Tibial nerve (tissue), 4 donors: Measurements from ENCODE around the gene SMIM24. TPM values are rescaled to one million over a fixed set of nuclear protein-coding genes. Genes with fewer than 3 reads are reported as not detected.
"Not testable (repeated sequence)": the region's sequence is repeated elsewhere in the genome, so short reads cannot be mapped to it uniquely, and the experiment has no call there.

Experiments
- DNase-seq, 2 donors: peaks; one replicate each; pipeline ENCODE4 v3.0.0-alpha.2; 2019; ENCODE audit warnings: low spot score in 2 of 2
- H3K27ac ChIP-seq, 4 donors: fragments of 200-600 bp; sonication (generic) in 3 of 4; one replicate each; pipeline ENCODE4 v1.5.1; 2017 to 2019; ENCODE audit warnings: mild to moderate bottlenecking in 1 of 4
- H3K27me3 ChIP-seq, 2 donors: fragments of 200-600 bp; sonication (generic) in 1 of 2; one replicate each; pipeline versions ENCODE4 v1.5.1 to v1.6.0; 2017 to 2019
- H3K36me3 ChIP-seq, 3 donors: fragments of 200-600 bp; sonication (generic); one replicate each; pipeline ENCODE4 v1.5.1; 2018 to 2019
- H3K4me1 ChIP-seq, 4 donors: fragments of 200-600 bp; sonication (generic) in 3 of 4; one replicate each; pipeline ENCODE4 v1.5.1; 2017 to 2019
- H3K4me3 ChIP-seq, 4 donors: fragments of 200-600 bp; sonication (generic) in 3 of 4; one replicate each; pipeline ENCODE4 v1.5.1; 2017 to 2019; ENCODE audit warnings: mild to moderate bottlenecking in 1 of 4, moderate library complexity in 1 of 4
- H3K9me3 ChIP-seq, 4 donors: fragments of 200-600 bp; sonication (generic) in 3 of 4; one replicate each; pipeline ENCODE4 v1.5.1; 2017 to 2019
- CTCF ChIP-seq, 5 experiments: fragments of 200-600 bp in 3 of 5; fragments of 450-650 bp in 2 of 5; sonication (generic) in 3 of 5; IDR thresholded peaks; one replicate each; pipeline ENCODE4 v1.5.1; 2016 to 2019; ENCODE audit warnings: antibody characterized with exemption in 5 of 5, mild to moderate bottlenecking in 3 of 5, moderate library complexity in 2 of 5
- EP300 ChIP-seq, 2 donors: sonication (generic); formaldehyde crosslinking; IDR thresholded peaks; one replicate each; pipeline ENCODE4 v1.6.1; 2017; ENCODE audit warnings: antibody characterized with exemption in 2 of 2, mild to moderate bottlenecking in 1 of 2
- POLR2A ChIP-seq, 2 donors: fragments of 450-650 bp; IDR thresholded peaks; one replicate each; pipeline ENCODE4 v1.6.1; 2017; ENCODE audit warnings: antibody characterized with exemption in 2 of 2, mild to moderate bottlenecking in 2 of 2, moderate library complexity in 2 of 2
- WGBS, 2 donors: methylation state at CpG; one replicate each; pipeline ENCODE4 v1.1.5; 2018; 5-methylcytosine and 5-hydroxymethylcytosine counted together
- total RNA-seq, 4 donors: library from RNA; depleted of rRNA; stranded (reverse); fragments of >200 nt; gene quantifications; one replicate each; pipeline ENCODE4 v1.1.0, GENCODE V29; 2016

Gene SMIM24
- total RNA-seq, 4 donors from 2014 or later: not detected

- Histone ChIP-seq H3K27ac (peak overlapping the region in 2 of 4 donors; percentile 41 to 61), H3K4me3 (no peak overlapping the region), H3K4me1 (peaks cover under 1 to 37% (median 18%) of the 10 kb centered on the region in 4 donors), H3K27me3 (no peaks in the 10 kb centered on the region), H3K36me3 (peaks cover 14 to 86% (median 25%) of the 10 kb centered on the region in 3 donors), H3K9me3 (no peaks in the 10 kb centered on the region)
- no peak for TF ChIP-seq EP300 (IDR thresholded peaks at IDR 0.05)
- TF ChIP-seq POLR2A (IDR thresholded peaks at IDR 0.05): no peak
- WGBS, 2 donors: 80 to 81% methylated on average over 21 to 24 of the region's 25 CpGs
- DNase-seq: no peak
Observed at GRCh38 chr19:3453840-3454239, 26.5 kb downstream of the SMIM24 start.

GRCh38 chr19:3452942-3453214 is 27.4 kb downstream of the SMIM24 start:
- H3K27me3 ChIP-seq, DNase-seq, H3K9me3 ChIP-seq, H3K4me3 ChIP-seq: not testable (repeated sequence)
- peak overlapping the region in 1 of 4 donors; percentile 83 for H3K27ac ChIP-seq
- peaks cover 0 to 27% (median 10%) of the 10 kb centered on the region in 4 donors for H3K4me1 ChIP-seq
- 96 to 98% methylated on average over 10 of the region's 10 CpGs for WGBS, 2 donors
- peaks cover 14 to 96% (median 25%) of the 10 kb centered on the region in 3 donors for H3K36me3 ChIP-seq

GRCh38 chr19:3452171-3452941 is 28.0 kb downstream of the SMIM24 start:
- TF ChIP-seq POLR2A (IDR thresholded peaks at IDR 0.05): no peak
- no peak for TF ChIP-seq EP300 (IDR thresholded peaks at IDR 0.05)
- no peak for TF ChIP-seq CTCF (IDR thresholded peaks at IDR 0.05)
- peaks cover 14 to 97% (median 25%) of the 10 kb centered on the region in 3 donors for H3K36me3 ChIP-seq

DNA sequence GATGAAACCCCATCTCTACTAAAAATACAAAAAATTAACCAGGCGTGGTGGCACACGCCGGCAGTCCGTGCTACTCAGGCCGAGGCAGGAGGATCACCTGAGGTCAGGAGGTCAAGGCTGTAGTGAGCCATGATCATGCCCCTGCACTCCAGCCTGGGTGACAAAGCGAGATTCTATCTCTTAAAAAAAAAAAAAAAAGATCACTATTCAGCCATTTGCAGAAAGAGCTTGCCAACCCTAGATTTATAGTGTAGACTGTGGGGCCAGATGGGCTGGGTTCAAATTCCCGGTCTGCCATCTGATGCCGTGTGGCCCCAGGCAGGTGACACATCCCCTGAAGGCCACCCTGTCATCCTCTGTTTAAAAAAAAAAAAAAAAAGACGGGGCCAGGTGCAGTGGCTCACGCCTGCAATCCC is 28.9 kb downstream of the SMIM24 start:
- peaks cover 0 to 13% (median 3%) of the 10 kb centered on the region in 4 donors for H3K4me1 ChIP-seq
- TF ChIP-seq EP300 (IDR thresholded peaks at IDR 0.05): no peak
- no peak for TF ChIP-seq POLR2A (IDR thresholded peaks at IDR 0.05)
- TF ChIP-seq CTCF (IDR thresholded peaks at IDR 0.05): no peak
- no peak overlapping the region for H3K4me3 ChIP-seq
- no peaks in the 10 kb centered on the region for H3K9me3 ChIP-seq
- no peaks in the 10 kb centered on the region for H3K27me3 ChIP-seq
- peaks cover 11 to 91% (median 25%) of the 10 kb centered on the region in 3 donors for H3K36me3 ChIP-seq
- DNase-seq: no peak
- H3K27ac ChIP-seq: peak overlapping the region; percentile 11 to 85 (median 68)
- WGBS, 2 donors: 83 to 87% methylated on average over 10 of the region's 10 CpGs

More at GRCh38 chr19:3452171-3452941, 28.0 kb downstream of the SMIM24 start:
- H3K27me3 ChIP-seq: no peaks in the 10 kb centered on the region
- no peaks in the 10 kb centered on the region for H3K9me3 ChIP-seq
- no peak for DNase-seq
- H3K4me1 ChIP-seq: peaks cover 0 to 22% (median 7%) of the 10 kb centered on the region in 4 donors
- 85 to 89% methylated on average over 34 to 38 of the region's 38 CpGs for WGBS, 2 donors
- H3K27ac ChIP-seq: peak overlapping the region in 2 of 4 donors; percentile 83 to 85
- no peak overlapping the region for H3K4me3 ChIP-seq

GRCh38 chr19:3450796-3451411 is 29.4 kb downstream of the SMIM24 start:
- H3K4me3 ChIP-seq: no peak overlapping the region
- peak in 1 of 2 donors; percentile 52 for DNase-seq
- TF ChIP-seq EP300 (IDR thresholded peaks at IDR 0.05) (peak; percentile 75 to 77), CTCF (IDR thresholded peaks at IDR 0.05) (no peak), POLR2A (IDR thresholded peaks at IDR 0.05) (no peak)
- no peaks in the 10 kb centered on the region for H3K27me3 ChIP-seq
- H3K9me3 ChIP-seq: no peaks in the 10 kb centered on the region
- WGBS, 2 donors: 23 to 34% methylated on average over 12 of the region's 12 CpGs
- H3K27ac ChIP-seq: peak overlapping the region; percentile 26 to 85 (median 68)
- H3K4me1 ChIP-seq: peaks cover 0 to 10% (median 3%) of the 10 kb centered on the region in 4 donors
- H3K36me3 ChIP-seq: peaks cover 11 to 90% (median 25%) of the 10 kb centered on the region in 3 donors
